HG02623 (cell line): ENCODE results near the gene GLYR1.
"Not testable (repeated sequence)": the region's sequence is repeated elsewhere in the genome, so short reads cannot be mapped to it uniquely, and the experiment has no call there.

Source experiments
- ATAC-seq: cut with Tn5 transposase; IDR thresholded peaks from one replicate; pipeline ENCODE4 v1.9.1; 2021; ENCODE audit warnings: moderate library complexity; ENCODE audit not compliant: unreplicated experiment

GLYR1 gene

GRCh38 chr16:4790871-4791270 is 56.2 kb downstream of the GLYR1 start:
- no peak for ATAC-seq

GRCh38 chr16:4790261-4790660 is 56.8 kb downstream of the GLYR1 start:
- no peak for ATAC-seq

- no peak for ATAC-seq
Observed at GRCh38 chr16:4788910-4789309, 58.2 kb downstream of the GLYR1 start.

- ATAC-seq: no peak
Observed at GRCh38 chr16:4788489-4788889, 58.6 kb downstream of the GLYR1 start.

- ATAC-seq: no peak
Observed at GRCh38 chr16:4787627-4788482, 59.2 kb downstream of the GLYR1 start, which contains the start of gene SEPTIN12. TSS of gene SEPTIN12 (minus strand) at chr16:4788345. CDS start at chr16:4787645, 700 bp downstream.

- ATAC-seq: no peak
Observed at GRCh38 chr16:4787068-4787467, 60.0 kb downstream of the GLYR1 start.

GRCh38 chr16:4785758-4786433 is 61.2 kb downstream of the GLYR1 start:
- no peak for ATAC-seq

GRCh38 chr16:4784444-4784987 is 62.6 kb downstream of the GLYR1 start:
- not testable (repeated sequence) for ATAC-seq

- ATAC-seq: no peak
Observed at GRCh38 chr16:4783951-4784336, 63.1 kb downstream of the GLYR1 start.

GRCh38 chr16:4783251-4783950 is 63.7 kb downstream of the GLYR1 start:
- ATAC-seq: no peak

- ATAC-seq: no peak
Observed at GRCh38 chr16:4780235-4780634, 66.9 kb downstream of the GLYR1 start.

GRCh38 chr16:4778050-4778392 is 69.1 kb downstream of the GLYR1 start:
- ATAC-seq: no peak

GRCh38 chr16:4777339-4778049 is 69.6 kb downstream of the GLYR1 start:
- ATAC-seq: no peak

- no peak for ATAC-seq
Observed at GRCh38 chr16:4776141-4776705, 70.9 kb downstream of the GLYR1 start.

- no peak for ATAC-seq
Observed at GRCh38 chr16:4775005-4775404, 72.1 kb downstream of the GLYR1 start.

GRCh38 chr16:4772351-4772750 is 74.7 kb downstream of the GLYR1 start:
- ATAC-seq: no peak

GRCh38 chr16:4771646-4772045 is 75.4 kb downstream of the GLYR1 start:
- ATAC-seq: no peak

GRCh38 chr16:4769306-4769638 is 77.8 kb downstream of the GLYR1 start:
- ATAC-seq: no peak

- peak; percentile 62 for ATAC-seq
Observed at GRCh38 chr16:4768549-4769305, 78.4 kb downstream of the GLYR1 start.
